B cell (primary cell): Measurements from ENCODE around the gene SH2B2. TPM values are rescaled to one million over a fixed set of nuclear protein-coding genes. Genes with fewer than 3 reads are reported as not detected.
A peak's percentile ranks its signal among the peaks of the same experiment; 100 is the strongest.

ENCODE experiments used
- ATAC-seq: fragments of 200-7000 bp; cut with Tn5 transposase; one replicate; pipeline ENCODE4 v1.10.0; 2021; ENCODE audit warnings: low read depth, mild to moderate bottlenecking, moderate number of reproducible peaks, moderate library complexity
- CTCF ChIA-PET: fragments of 350-600 bp; sonication (Branson Sonifier 250); formaldehyde crosslinking; loops from one replicate; lab custom pipeline; 2021; ENCODE audit warnings: antibody characterized with exemption, inconsistent platforms; lab: Charles Lee
- POLR2A ChIA-PET: fragments of 350-600 bp; sonication (Branson Sonifier 250); formaldehyde crosslinking; loops from one replicate; lab custom pipeline; 2021; ENCODE audit warnings: antibody characterized with exemption; lab: Charles Lee
- DNase-seq: peaks from one replicate; pipeline ENCODE4 v3.0.0; 2013
- H2AFZ ChIP-seq: 2 replicates; pipeline ENCODE4 v1.6.1; 2012; ENCODE audit warnings: mild to moderate bottlenecking, low read depth, low read length; ENCODE audit not compliant: insufficient read depth, poor library complexity, severe bottlenecking
- H3K27ac ChIP-seq, 2 donors: 1 replicate in 1 of 2; 2 replicates in 1 of 2; pipeline ENCODE4 v1.5.1; 2012 to 2013; ENCODE audit warnings: low read length in 2 of 2, mild to moderate bottlenecking in 2 of 2, moderate library complexity in 1 of 2
- H3K27me3 ChIP-seq, 4 experiments: fragments of 200-600 bp in 1 of 4; sonication (generic) in 1 of 4; replicated peaks in 1 of 4; 1 replicate in 2 of 4; 2 replicates in 2 of 4; pipeline versions ENCODE4 v1.6.1 to v1.7.0; 2013 to 2016; ENCODE audit warnings: low read length in 3 of 4, mild to moderate bottlenecking in 2 of 4, mixed read lengths in 1 of 4, moderate library complexity in 1 of 4; ENCODE audit not compliant: insufficient read depth in 4 of 4, control insufficient read depth in 3 of 4; ENCODE audit errors: control extremely low read depth in 1 of 4
- H3K36me3 ChIP-seq, 2 experiments: replicated peaks in 1 of 2; 1 replicate in 1 of 2; 2 replicates in 1 of 2; pipeline versions ENCODE4 v1.6.1 to v1.7.1; 2013; ENCODE audit warnings: low read length in 1 of 2; ENCODE audit not compliant: insufficient read depth in 2 of 2, control insufficient read depth in 1 of 2; ENCODE audit errors: control extremely low read depth in 1 of 2, extremely low read depth in 1 of 2
- H3K4me1 ChIP-seq, 2 donors: fragments of 200-600 bp in 1 of 2; sonication (generic) in 1 of 2; 1 replicate in 1 of 2; 2 replicates in 1 of 2; pipeline versions ENCODE4 v1.5.1 to v1.6.1; 2013 to 2017; ENCODE audit warnings: low read length in 2 of 2; ENCODE audit not compliant: control insufficient read depth in 2 of 2, insufficient read depth in 2 of 2
- H3K4me2 ChIP-seq: replicated peaks from 2 replicates; pipeline ENCODE3; 2012; ENCODE audit warnings: mild to moderate bottlenecking, low read depth, low read length; ENCODE audit not compliant: poor library complexity, severe bottlenecking
- H3K4me3 ChIP-seq, 5 experiments: fragments of 200-600 bp in 1 of 5; sonication (generic) in 1 of 5; 1 replicate in 3 of 5; 2 replicates in 2 of 5; pipeline versions ENCODE4 v1.5.1 to v1.7.0; 2011 to 2016; ENCODE audit warnings: low read length in 4 of 5, mild to moderate bottlenecking in 4 of 5, low read depth in 2 of 5, control low read depth in 1 of 5, moderate library complexity in 1 of 5; ENCODE audit not compliant: insufficient read depth in 1 of 5; ENCODE audit errors: control extremely low read depth in 1 of 5, extremely low read depth in 1 of 5
- H3K79me2 ChIP-seq: fragments of 200-600 bp; sonication (generic); one replicate; pipeline ENCODE4 v1.6.0; 2016; ENCODE audit warnings: low read length; ENCODE audit not compliant: control insufficient read depth, insufficient read depth
- H3K9ac ChIP-seq: fragments of 200-600 bp; sonication (generic); 2 replicates; pipeline ENCODE4 v1.6.1; 2017; ENCODE audit warnings: mild to moderate bottlenecking, low read length, moderate library complexity
- H3K9me3 ChIP-seq, 3 donors: one replicate each; pipeline versions ENCODE4 v1.6.1 to v1.7.1; 2013; ENCODE audit warnings: low read length in 2 of 3; ENCODE audit not compliant: control insufficient read depth in 2 of 3, insufficient read depth in 1 of 3; ENCODE audit errors: control extremely low read depth in 1 of 3
- H4K20me1 ChIP-seq: 2 replicates; pipeline ENCODE4 v1.6.0; 2012; ENCODE audit warnings: mild to moderate bottlenecking, low read length; ENCODE audit not compliant: insufficient read depth, control insufficient read depth, poor library complexity, severe bottlenecking
- H3K27ac Mint-ChIP-seq: one replicate; pipeline ENCODE4 v1.8.0; 2021; ENCODE audit warnings: mixed read lengths
- H3K27me3 Mint-ChIP-seq: one replicate; pipeline ENCODE4 v1.8.0; 2021; ENCODE audit warnings: mixed read lengths
- H3K4me1 Mint-ChIP-seq: one replicate; pipeline ENCODE4 v1.8.0; 2021; ENCODE audit warnings: mixed read lengths
- H3K4me3 Mint-ChIP-seq: one replicate; pipeline ENCODE4 v1.8.0; 2021; ENCODE audit warnings: mixed read lengths
- H3K9me3 Mint-ChIP-seq: one replicate; pipeline ENCODE4 v1.8.0; 2022; ENCODE audit warnings: mixed read lengths; ENCODE audit not compliant: insufficient read depth
- CTCF ChIP-seq: fragments of 200-600 bp; IDR thresholded peaks from one replicate; pipeline ENCODE4 v1.8.0; 2022; ENCODE audit warnings: antibody characterized with exemption, mild to moderate bottlenecking
- EZH2 ChIP-seq: IDR thresholded peaks from 2 replicates; pipeline ENCODE4 v1.6.1; 2012; ENCODE audit warnings: borderline replicate concordance, low read depth, mild to moderate bottlenecking, moderate library complexity, low read length; ENCODE audit not compliant: insufficient read depth, poor library complexity, severe bottlenecking
- WGBS: methylation state at CpG from one replicate; pipeline ENCODE4 v1.1.5; 2013; ENCODE audit warnings: missing lambda C conversion rate; ENCODE audit not compliant: insufficient coverage; 5-methylcytosine and 5-hydroxymethylcytosine counted together
- intact Hi-C: fragments of 100-400 bp; cut with micrococcal nuclease; formaldehyde crosslinking; loops from one replicate; pipeline ENCODE4 v1.10.0; 2022
- polyA minus RNA-seq: library from RNA; depleted of rRNA, polyadenylated mRNA; stranded (reverse); fragments of >200 nt; gene quantifications from 2 replicates; pipeline ENCODE4 v1.2.3, GENCODE V29; 2012
- polyA plus RNA-seq: library from polyadenylated mRNA; depleted of rRNA; stranded (reverse); fragments of >200 nt; gene quantifications from 2 replicates; pipeline ENCODE4 v1.2.3, GENCODE V29; 2012
- total RNA-seq, 2 donors: library from RNA; stranded (reverse); fragments of 120-200 nt in 1 of 2; gene quantifications; 1 replicate in 1 of 2; 2 replicates in 1 of 2; pipeline versions ENCODE4 v1.2.3 to v1.2.4, GENCODE V29; 2013 to 2022

SH2B2 gene
- total RNA-seq (41.2 and 47.7 TPM in 2 replicates), polyA plus RNA-seq (69.9 and 95.4 TPM in 2 replicates), polyA minus RNA-seq (98.6 and 110 TPM in 2 replicates)
- total RNA-seq (2013): 23.4 TPM

- H3K9me3 ChIP-seq: no peaks in the 10 kb centered on the region
- DNase-seq (peak; percentile 87), ATAC-seq (peak; percentile 41)
- H2AFZ ChIP-seq: peak within 1 kb of the TSS; percentile 91
- TF ChIP-seq EZH2 (no peak), CTCF (no peak)
- H4K20me1 ChIP-seq: peaks cover 52% of the 10 kb centered on the region
- no peaks in the 10 kb centered on the region for H3K27me3 ChIP-seq
- peaks cover 57% of the 10 kb centered on the region for H3K79me2 ChIP-seq
- H3K27ac Mint-ChIP-seq: peak within 1 kb of the TSS; percentile 89
- H3K4me1 Mint-ChIP-seq: peaks cover 65% of the 10 kb centered on the region
- ChIA-PET POLR2A (interaction anchor here (0.5 to 6.1 kb wide), 7 partner anchors 10 to 133 kb away, joined by 3 to 126 read pairs (median 5); no protein-coding TSS in a partner anchor), CTCF (interaction anchor here (0.6 to 7.4 kb wide), 7 partner anchors 12 to 164 kb away, joined by 3 to 75 read pairs (median 5); no protein-coding TSS in a partner anchor)
- WGBS: under 1% methylated on average over 104 of the region's 116 CpGs
- H3K4me1 ChIP-seq: peaks cover 54 to 68% of the 10 kb centered on the region in 2 donors
- H3K4me3 ChIP-seq: peak within 1 kb of the TSS; percentile 61 to 97 (median 90)
- H3K36me3 ChIP-seq: no peaks in the 10 kb centered on the region
- H3K9ac ChIP-seq: peak within 1 kb of the TSS; percentile 85
- no peaks in the 10 kb centered on the region for H3K27me3 Mint-ChIP-seq
- intact Hi-C loops: loop anchor here (1.0 to 5.0 kb wide), 4 partner anchors 21 to 176 kb away; partner anchors contain the start of genes ALKBH4, LRWD1 and PRKRIP1
- peak within 1 kb of the TSS; percentile 99 for H3K4me2 ChIP-seq
- H3K27ac ChIP-seq: peak within 1 kb of the TSS; percentile 50 to 74
- no peaks in the 10 kb centered on the region for H3K9me3 Mint-ChIP-seq
- H3K4me3 Mint-ChIP-seq: peak within 1 kb of the TSS; percentile 89
Observed at GRCh38 chr7:102286237-102287110, at the start of gene SH2B2. Gene SH2B2, plus strand, starts transcription at chr7:102286868. Its CDS starts 13,683 bp downstream, at chr7:102300551.
